GM06990 (cell line): ENCODE measurements around the gene KRT81.
"Not testable (repeated sequence)": the region's sequence is repeated elsewhere in the genome, so short reads cannot be mapped to it uniquely, and the experiment has no call there.

Source experiments
- DNase-seq: peaks from one replicate; pipeline ENCODE4 v3.0.0-alpha.2; 2011; ENCODE audit not compliant: insufficient read length; ENCODE audit errors: extremely low read depth
- H3K27me3 ChIP-seq: replicated peaks from 2 replicates; pipeline ENCODE4 v1.6.0; 2011; ENCODE audit warnings: low read length; ENCODE audit not compliant: control insufficient read depth, insufficient read depth
- H3K36me3 ChIP-seq: 2 replicates; pipeline ENCODE4 v1.5.1; 2011; ENCODE audit warnings: low read length; ENCODE audit not compliant: control insufficient read depth, insufficient read depth
- H3K4me3 ChIP-seq: replicated peaks from 2 replicates; pipeline ENCODE4 v1.5.1; 2011; ENCODE audit warnings: low read depth, mild to moderate bottlenecking, control low read depth, low read length
- TF ChIP-seq, protein P1 (sequence below): IDR thresholded peaks from 2 replicates; pipeline ENCODE4 v1.5.1; 2011; ENCODE audit warnings: low read length, control low read depth, mild to moderate bottlenecking, inconsistent platforms; ENCODE audit not compliant: insufficient read depth, poor library complexity, severe bottlenecking

KRT81 gene

DNA sequence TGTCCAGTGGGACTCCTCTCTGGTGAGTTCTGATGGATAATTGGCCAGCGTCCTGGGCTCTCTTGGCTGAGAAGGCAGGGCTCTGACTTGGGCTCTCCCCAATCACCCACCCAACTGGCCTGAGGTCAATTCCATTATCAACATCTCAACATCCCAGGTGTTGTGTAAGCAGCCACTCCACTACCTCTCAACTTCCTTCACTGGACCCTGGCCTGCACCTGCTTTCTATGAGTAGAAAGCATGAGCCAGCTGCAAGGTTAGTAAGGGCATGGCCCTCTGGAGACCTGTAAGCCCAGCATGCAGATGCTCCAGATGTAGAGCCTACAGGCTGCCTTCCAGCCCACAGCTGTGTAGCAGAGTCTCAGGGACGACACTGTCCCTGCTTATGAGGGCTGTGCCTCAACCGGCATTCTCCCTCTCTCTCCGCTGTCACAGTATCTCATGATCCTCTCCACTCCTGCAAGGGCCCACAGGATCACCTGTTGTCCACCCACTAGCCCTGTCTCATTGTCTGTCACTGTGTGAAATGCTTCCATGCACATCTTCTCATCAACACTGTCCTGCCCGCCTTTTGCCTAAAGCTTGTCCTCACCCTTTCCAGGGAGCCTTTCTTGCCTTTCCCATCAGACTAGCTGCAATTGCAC lies 5.4 kb upstream of the KRT81 start:
- TF ChIP-seq, protein P1, sequence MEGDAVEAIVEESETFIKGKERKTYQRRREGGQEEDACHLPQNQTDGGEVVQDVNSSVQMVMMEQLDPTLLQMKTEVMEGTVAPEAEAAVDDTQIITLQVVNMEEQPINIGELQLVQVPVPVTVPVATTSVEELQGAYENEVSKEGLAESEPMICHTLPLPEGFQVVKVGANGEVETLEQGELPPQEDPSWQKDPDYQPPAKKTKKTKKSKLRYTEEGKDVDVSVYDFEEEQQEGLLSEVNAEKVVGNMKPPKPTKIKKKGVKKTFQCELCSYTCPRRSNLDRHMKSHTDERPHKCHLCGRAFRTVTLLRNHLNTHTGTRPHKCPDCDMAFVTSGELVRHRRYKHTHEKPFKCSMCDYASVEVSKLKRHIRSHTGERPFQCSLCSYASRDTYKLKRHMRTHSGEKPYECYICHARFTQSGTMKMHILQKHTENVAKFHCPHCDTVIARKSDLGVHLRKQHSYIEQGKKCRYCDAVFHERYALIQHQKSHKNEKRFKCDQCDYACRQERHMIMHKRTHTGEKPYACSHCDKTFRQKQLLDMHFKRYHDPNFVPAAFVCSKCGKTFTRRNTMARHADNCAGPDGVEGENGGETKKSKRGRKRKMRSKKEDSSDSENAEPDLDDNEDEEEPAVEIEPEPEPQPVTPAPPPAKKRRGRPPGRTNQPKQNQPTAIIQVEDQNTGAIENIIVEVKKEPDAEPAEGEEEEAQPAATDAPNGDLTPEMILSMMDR: no peak
- Histone ChIP-seq H3K4me3 (no peak overlapping the region), H3K27me3 (no peaks in the 10 kb centered on the region), H3K36me3 (no peaks in the 10 kb centered on the region)
- DNase-seq: no peak

DNA sequence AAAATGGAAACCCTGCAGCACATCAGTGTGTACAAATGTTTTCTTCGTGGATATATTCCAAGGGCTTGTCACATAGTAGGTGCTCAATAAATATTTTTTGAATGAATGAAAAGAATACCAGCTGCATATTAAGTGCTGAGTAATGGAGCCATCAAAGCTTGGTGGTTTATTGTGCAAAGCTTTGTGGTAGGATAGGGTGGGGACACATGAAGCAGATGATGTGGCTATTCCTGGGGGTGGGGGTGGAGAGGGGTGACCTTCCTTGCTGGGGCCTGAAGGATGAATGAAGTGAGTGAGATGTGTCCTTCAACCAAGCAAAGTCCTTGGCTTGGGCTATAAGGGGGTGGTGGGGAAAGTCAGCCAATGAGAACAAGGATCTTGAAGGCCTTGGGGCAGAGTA lies 4.3 kb upstream of the KRT81 start:
- Histone ChIP-seq H3K27me3 (no peaks in the 10 kb centered on the region), H3K4me3 (no peak overlapping the region), H3K36me3 (no peaks in the 10 kb centered on the region)
- DNase-seq: no peak
- TF ChIP-seq, protein P1: no peak

DNA sequence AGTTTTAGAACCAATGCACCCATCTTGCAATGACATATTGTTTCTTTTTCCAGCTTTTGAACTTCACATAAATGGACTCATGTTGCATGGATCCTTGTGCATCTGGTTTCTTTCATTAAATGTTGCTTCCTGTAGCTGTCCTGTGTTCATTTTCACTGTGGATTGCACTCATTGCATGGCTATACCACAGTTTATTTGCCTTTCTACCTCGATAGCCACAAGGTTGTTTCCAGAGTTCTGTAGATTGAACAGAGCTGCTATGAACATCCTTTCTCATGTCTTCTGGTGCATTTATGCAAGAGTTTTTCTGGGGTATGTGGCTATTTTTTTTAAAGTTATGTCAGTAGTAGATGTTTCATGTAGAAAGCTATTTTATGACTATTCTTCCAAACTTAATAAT lies 3.5 kb upstream of the KRT81 start:
- H3K4me3 ChIP-seq: no peak overlapping the region
- DNase-seq: no peak
- no peaks in the 10 kb centered on the region for H3K36me3 ChIP-seq
- TF ChIP-seq, protein P1: no peak
- H3K27me3 ChIP-seq: no peaks in the 10 kb centered on the region

DNA sequence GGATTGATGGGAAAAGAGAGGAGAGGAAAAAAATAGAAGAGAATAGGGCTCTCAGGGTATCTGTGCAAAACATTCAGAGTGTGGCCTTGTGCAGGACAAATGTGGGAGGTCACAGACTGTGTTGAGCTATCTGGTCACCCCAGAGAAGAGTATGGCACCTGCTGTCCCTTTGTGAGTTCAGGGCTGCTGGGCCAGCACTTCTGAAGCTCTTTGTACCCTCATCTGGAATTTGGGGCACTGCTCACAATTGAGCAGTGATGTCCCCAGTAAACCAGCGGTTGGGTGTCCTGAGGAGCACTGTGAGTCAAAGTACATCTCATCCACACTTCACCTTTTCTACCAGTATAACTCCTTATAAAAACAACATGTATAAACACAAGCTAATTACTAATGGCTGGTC lies 2.6 kb upstream of the KRT81 start:
- TF ChIP-seq, protein P1: no peak
- no peak for DNase-seq
- Histone ChIP-seq H3K36me3 (no peaks in the 10 kb centered on the region), H3K27me3 (no peaks in the 10 kb centered on the region), H3K4me3 (no peak overlapping the region)

DNA sequence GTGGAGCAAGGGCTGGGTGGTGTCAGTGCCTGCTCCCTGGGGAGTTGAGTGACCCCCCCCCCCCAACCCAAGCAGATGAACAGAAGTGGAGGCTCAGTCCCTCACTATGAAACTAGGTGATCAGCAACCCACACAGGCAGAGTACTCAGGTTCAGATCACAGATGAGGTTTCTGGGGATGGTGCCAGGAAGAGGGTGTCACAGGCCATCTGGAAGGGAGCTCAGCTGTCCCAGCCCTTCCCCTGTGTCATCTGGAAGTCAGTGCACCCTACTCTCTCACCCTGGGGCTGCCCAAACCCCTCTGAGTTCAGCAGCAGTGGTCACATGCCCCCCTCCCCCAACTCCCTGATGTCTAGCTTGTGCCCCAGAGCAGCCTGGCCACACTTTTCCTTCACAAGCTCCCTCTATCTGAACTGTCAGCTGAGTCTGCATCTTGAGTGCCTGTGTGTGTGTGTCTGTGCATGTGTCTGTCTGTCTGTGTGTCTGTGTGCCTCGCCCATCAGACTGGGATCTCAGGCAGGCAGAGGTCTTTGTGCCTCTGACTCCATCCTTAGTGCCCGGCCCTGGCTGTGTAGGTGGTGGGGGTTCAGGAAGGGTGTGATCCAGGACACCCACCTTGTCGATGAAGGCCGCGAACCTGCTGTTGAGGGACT lies 725 bp downstream of the KRT81 start:
- not testable (repeated sequence) for DNase-seq

DNA sequence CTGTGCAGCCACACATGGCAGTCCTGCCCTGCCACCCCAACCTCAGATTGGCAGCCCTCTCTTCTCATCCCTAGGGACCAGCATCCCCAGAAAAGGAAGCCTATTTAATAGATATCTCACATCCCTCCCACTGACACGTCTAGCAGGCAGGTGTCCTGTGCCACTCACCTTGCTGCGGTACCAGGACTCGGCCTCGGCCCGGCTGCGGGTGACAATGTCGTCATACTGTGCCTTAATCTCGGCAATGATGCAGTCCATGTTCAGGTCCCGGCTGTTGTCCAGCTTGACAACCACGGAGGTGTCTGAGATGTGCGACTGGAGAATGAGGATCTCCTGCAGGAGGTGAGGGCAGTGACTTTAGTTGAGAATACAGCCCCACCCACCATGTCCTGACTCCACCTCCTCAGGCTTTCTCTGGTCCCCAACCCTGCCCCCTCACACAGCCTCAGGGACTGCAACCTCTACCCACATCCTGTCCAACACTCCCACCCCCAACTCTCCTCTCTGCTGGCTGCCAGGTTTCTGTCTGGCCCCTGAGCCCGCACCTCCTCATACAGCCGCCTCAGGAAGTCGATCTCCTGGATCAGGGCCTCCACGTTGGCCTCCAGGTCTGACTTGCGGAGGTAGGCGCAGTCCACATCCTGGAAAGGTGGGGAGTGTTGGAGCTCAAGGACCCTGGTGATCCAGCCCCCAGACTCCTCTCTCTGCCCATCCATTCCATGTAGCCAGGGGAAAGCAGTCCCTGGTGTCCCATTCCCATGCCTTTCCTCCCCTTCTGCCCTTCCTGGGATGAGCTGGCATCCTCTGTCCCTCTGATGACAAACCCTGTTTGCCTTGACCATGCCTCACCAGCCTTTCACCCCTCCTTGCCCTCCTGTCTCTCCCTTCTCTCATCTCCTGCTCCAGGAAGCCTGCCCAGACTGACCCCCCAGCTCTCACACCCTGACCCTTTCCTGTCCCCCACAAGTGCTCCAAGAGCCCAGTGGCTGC lies 3.2 kb downstream of the KRT81 start:
- not testable (repeated sequence) for H3K27me3 ChIP-seq, H3K36me3 ChIP-seq, H3K4me3 ChIP-seq
- peak; percentile 38 for DNase-seq

More for the DNA sequence above, 725 bp downstream of the KRT81 start:
- not testable (repeated sequence) for H3K4me3 ChIP-seq, H3K27me3 ChIP-seq, H3K36me3 ChIP-seq
